ENCODE measurements around the gene PEX10.

The PEX10 gene

GRCh38 chr1:2384941-2385481, 27.4 kb downstream of the PEX10 start:
- no peak for DNase-seq

- no peak for DNase-seq
These were observed 28.1 kb downstream of the PEX10 start for GRCh38 chr1:2384130-2384860.

- no peak for DNase-seq
These were observed 28.8 kb downstream of the PEX10 start for GRCh38 chr1:2383576-2383975.

GRCh38 chr1:2382621-2383361, 29.6 kb downstream of the PEX10 start:
- no peak for DNase-seq

GRCh38 chr1:2381741-2382620, 30.4 kb downstream of the PEX10 start:
- no peak for DNase-seq

GRCh38 chr1:2380816-2381591, 31.4 kb downstream of the PEX10 start:
- DNase-seq = no peak

GRCh38 chr1:2379733-2380404, 32.5 kb downstream of the PEX10 start:
- DNase-seq = no peak

- DNase-seq = no peak
These were observed 33.2 kb downstream of the PEX10 start for GRCh38 chr1:2378956-2379732.

GRCh38 chr1:2378441-2378851, 33.9 kb downstream of the PEX10 start:
- DNase-seq = no peak

GRCh38 chr1:2377751-2378440, 34.5 kb downstream of the PEX10 start:
- no peak for DNase-seq

- DNase-seq = no peak
These were observed 35.3 kb downstream of the PEX10 start for GRCh38 chr1:2376931-2377672.

GRCh38 chr1:2376261-2376741, 36.1 kb downstream of the PEX10 start:
- DNase-seq = no peak

GRCh38 chr1:2375923-2376260, 36.5 kb downstream of the PEX10 start:
- no peak for DNase-seq

GRCh38 chr1:2375246-2375922, 37.0 kb downstream of the PEX10 start:
- no peak for DNase-seq

GRCh38 chr1:2374252-2375155, 37.9 kb downstream of the PEX10 start:
- DNase-seq = no peak

- no peak for DNase-seq
These were observed 38.7 kb downstream of the PEX10 start for GRCh38 chr1:2373551-2374251.

Data from NCI-H187 treated with DMSO at 0.1 percent for 48 hours (cell line).